Endothelial cell of umbilical vein (primary cell): ENCODE data around the gene TAT. TPM values are rescaled to one million over a fixed set of nuclear protein-coding genes. Genes with fewer than 3 reads are reported as not detected.

Experiments
- BruUV-seq: library from RNA; stranded (reverse); fragments of 400-500 nt; replicated peaks from 2 replicates; lab custom pipeline; 2021; lab: Mats Ljungman, UMichigan
- CTCF ChIA-PET: fragments of 300-600, 350-600 bp; sonication (Branson Sonifier 250); formaldehyde crosslinking; loops from one replicate; lab custom pipeline; 2021; ENCODE audit warnings: antibody characterized with exemption, inconsistent platforms; lab: Charles Lee
- POLR2A ChIA-PET: fragments of 300-600, 350-600 bp; sonication (Branson Sonifier 250); formaldehyde crosslinking; loops from one replicate; lab custom pipeline; 2021; ENCODE audit warnings: antibody characterized with exemption, inconsistent platforms; lab: Charles Lee
- DNase-seq: peaks from one replicate; pipeline ENCODE4 v3.0.0-alpha.2; 2011; ENCODE audit warnings: low read depth, low spot score
- FAIRE-seq: peaks from 2 replicates; lab custom pipeline; 2011; peaks lifted over from hg19 to GRCh38; lab: Jason Lieb, UNC
- H2AFZ ChIP-seq: 2 replicates; pipeline ENCODE4 v1.6.0; 2012; ENCODE audit warnings: low read depth, low read length, control low read depth, inconsistent platforms
- H3K27ac ChIP-seq: 2 replicates; pipeline ENCODE4 v1.5.1; 2011; ENCODE audit warnings: low read depth, mild to moderate bottlenecking, control low read depth, low read length, moderate library complexity; ENCODE audit not compliant: insufficient read depth
- H3K27me3 ChIP-seq, 2 experiments: 2 replicates each; pipeline versions ENCODE4 v1.6.0 to v1.6.1; 2011; ENCODE audit warnings: low read length in 2 of 2, mixed read lengths in 1 of 2; ENCODE audit not compliant: control insufficient read depth in 2 of 2, insufficient read depth in 2 of 2
- H3K36me3 ChIP-seq, 2 experiments: 2 replicates in 1 of 2; 3 replicates in 1 of 2; pipeline ENCODE4 v1.5.1; 2011; ENCODE audit warnings: low read length in 2 of 2, mild to moderate bottlenecking in 1 of 2, moderate library complexity in 1 of 2; ENCODE audit not compliant: control insufficient read depth in 2 of 2, insufficient read depth in 2 of 2; ENCODE audit errors: extremely low read depth in 1 of 2
- H3K4me1 ChIP-seq: 3 replicates; pipeline ENCODE4 v1.5.1; 2011; ENCODE audit warnings: mild to moderate bottlenecking, low read length; ENCODE audit not compliant: control insufficient read depth, insufficient read depth; ENCODE audit errors: extremely low read depth
- H3K4me2 ChIP-seq: 2 replicates; pipeline ENCODE4 v1.6.1; 2011; ENCODE audit warnings: low read length, control low read depth, mixed read lengths; ENCODE audit not compliant: insufficient read depth
- H3K4me3 ChIP-seq, 3 experiments: fragments of 200-600 bp in 1 of 3; sonication (generic), shearing (Covaris generic) in 1 of 3; replicated peaks in 1 of 3; 2 replicates each; pipeline ENCODE4 v1.5.1; 2011 to 2016; ENCODE audit warnings: control low read depth in 3 of 3, low read length in 3 of 3, mild to moderate bottlenecking in 2 of 3, inconsistent platforms in 1 of 3, low read depth in 1 of 3, moderate library complexity in 1 of 3; ENCODE audit not compliant: insufficient read depth in 1 of 3
- H3K79me2 ChIP-seq: 2 replicates; pipeline ENCODE4 v1.6.0; 2012; ENCODE audit warnings: low read length, inconsistent platforms; ENCODE audit not compliant: control insufficient read depth, insufficient read depth
- H3K9ac ChIP-seq: replicated peaks from 2 replicates; pipeline ENCODE3; 2011; ENCODE audit warnings: low read length, control low read depth; ENCODE audit not compliant: insufficient read depth; ENCODE audit errors: extremely low read depth
- H3K9me1 ChIP-seq: replicated peaks from 3 replicates; pipeline ENCODE4 v1.6.0; 2011; ENCODE audit warnings: mild to moderate bottlenecking, low read length; ENCODE audit not compliant: control insufficient read depth, insufficient read depth; ENCODE audit errors: extremely low read depth
- H3K9me3 ChIP-seq: replicated peaks from 2 replicates; pipeline ENCODE4 v1.5.1; 2012; ENCODE audit warnings: low read length, inconsistent platforms; ENCODE audit not compliant: control insufficient read depth, insufficient read depth
- H4K20me1 ChIP-seq: replicated peaks from 2 replicates; pipeline ENCODE3; 2011; ENCODE audit warnings: mild to moderate bottlenecking, low read length; ENCODE audit not compliant: control insufficient read depth, insufficient read depth; ENCODE audit errors: extremely low read depth
- CTCF ChIP-seq, 2 donors: IDR thresholded peaks; 1 replicate in 1 of 2; 2 replicates in 1 of 2; pipeline ENCODE4 v1.5.1; 2011; ENCODE audit warnings: low read length in 2 of 2, mild to moderate bottlenecking in 2 of 2, moderate library complexity in 2 of 2, control low read depth in 1 of 2, inconsistent platforms in 1 of 2, low read depth in 1 of 2; ENCODE audit not compliant: insufficient read depth in 1 of 2; ENCODE audit errors: extremely low read depth in 1 of 2
- EZH2 ChIP-seq: IDR thresholded peaks from 2 replicates; pipeline ENCODE4 v1.6.1; 2012; ENCODE audit warnings: borderline replicate concordance, low read depth, mild to moderate bottlenecking, moderate library complexity, low read length, inconsistent platforms; ENCODE audit not compliant: severe bottlenecking
- FOS ChIP-seq: IDR thresholded peaks from 2 replicates; pipeline ENCODE4 v1.6.1; 2011; ENCODE audit warnings: mild to moderate bottlenecking, low read length, moderate library complexity, borderline replicate concordance; ENCODE audit not compliant: insufficient read depth
- GATA2 ChIP-seq: IDR thresholded peaks from 2 replicates; pipeline ENCODE4 v1.7.0; 2011; ENCODE audit warnings: low read depth, mild to moderate bottlenecking, moderate library complexity, mixed read lengths, low read length; ENCODE audit not compliant: insufficient read length, insufficient read depth
- JUN ChIP-seq: IDR thresholded peaks from 2 replicates; pipeline ENCODE4 v1.6.1; 2011; ENCODE audit warnings: borderline replicate concordance, low read depth; ENCODE audit not compliant: insufficient read length, insufficient read depth
- MAX ChIP-seq: IDR thresholded peaks from 2 replicates; pipeline ENCODE4 v1.6.1; 2011; ENCODE audit not compliant: insufficient read depth, insufficient read length
- MYC ChIP-seq: IDR thresholded peaks from one replicate; pipeline ENCODE4 v1.6.1; 2011; ENCODE audit warnings: mild to moderate bottlenecking, low read depth, low read length
- POLR2A ChIP-seq: IDR thresholded peaks from 2 replicates; pipeline ENCODE4 v1.6.1; 2012; ENCODE audit warnings: low read depth, mild to moderate bottlenecking, control low read depth, low read length
- POLR2AphosphoS5 ChIP-seq: IDR thresholded peaks from 2 replicates; pipeline ENCODE4 v1.6.1; 2012; ENCODE audit warnings: low read depth, mild to moderate bottlenecking, control low read depth, low read length, moderate library complexity; ENCODE audit not compliant: insufficient read depth
- dilution Hi-C: fragments of 300-500 bp; cut with MboI; formaldehyde crosslinking; loops from one replicate; pipeline ENCODE4 v1.15.0; 2019; ENCODE audit warnings: low sequenced_read_pairs; ENCODE audit not compliant: extremely low pct_ligation_motif_present
- intact Hi-C: fragments of 100-400 bp; cut with micrococcal nuclease; formaldehyde crosslinking; loops from one replicate; pipeline ENCODE4 v1.10.0; 2022
- polyA plus RNA-seq, 4 experiments: library from polyadenylated mRNA; depleted of rRNA in 3 of 4; stranded (reverse) in 3 of 4; unstranded in 1 of 4; fragments of >200 nt; gene quantifications; 2 replicates each; pipeline versions ENCODE4 v1.2.1 to v1.2.3, GENCODE V29; 2011 to 2012; ENCODE audit warnings: missing spikeins in 1 of 4
- total RNA-seq: library from RNA; stranded (reverse); gene quantifications from 2 replicates; pipeline ENCODE4 v1.2.3, GENCODE V29; 2021

TAT gene
- total and polyA plus RNA-seq, 2 donors (not counting 3 experiments of a cell fraction or from before 2014, with no cell fraction given), result not detected

- no peak within 1 kb of the TSS for H2AFZ ChIP-seq
- FAIRE-seq (no peak), DNase-seq (no peak)
- CTCF ChIA-PET, result interaction anchor here (0.7 to 2.0 kb wide), 4 partner anchors 9 to 85 kb away, joined by 3 to 7 read pairs (median 4); no protein-coding TSS in a partner anchor
- TF ChIP-seq MYC (no peak), CTCF (IDR thresholded peaks at IDR 0.05; ENCODE audit: extremely low read depth in 1 of 2, insufficient read depth in 1 of 2, low read depth in 1 of 2, low read length in 2 of 2) (no peak), JUN (no peak), POLR2AphosphoS5 (no peak), EZH2 (no peak), MAX (no peak), GATA2 (no peak), POLR2A (no peak), FOS (no peak)
- no peak within 1 kb of the TSS for H3K9ac ChIP-seq
- no peaks in the 10 kb centered on the region for H3K79me2 ChIP-seq
- H3K4me2 ChIP-seq, result no peak within 1 kb of the TSS
- intact Hi-C loops (no loop called here), dilution Hi-C loops (no loop called here)
- H3K27me3 ChIP-seq, result peaks cover 9 to 12% of the 10 kb centered on the region in 2 experiments
- H3K36me3 ChIP-seq, result no peaks in the 10 kb centered on the region
- no TSS peak for BruUV-seq
- no peaks in the 10 kb centered on the region for H4K20me1 ChIP-seq
- no peak within 1 kb of the TSS for H3K4me3 ChIP-seq
- POLR2A ChIA-PET, result no interaction called here
- no peak within 1 kb of the TSS for H3K27ac ChIP-seq
- no peaks in the 10 kb centered on the region for H3K9me1 ChIP-seq
- no peaks in the 10 kb centered on the region for H3K4me1 ChIP-seq
- H3K9me3 ChIP-seq, result no peaks in the 10 kb centered on the region
Observed at GRCh38 chr16:71526111-71526631, 50.7 kb downstream of the TAT start, which contains the start of gene CHST4. Gene CHST4, plus strand, starts transcription at chr16:71526426. Its CDS starts 10,252 bp downstream, at chr16:71536678.
